Cardiac septum (tissue), 1 donor: Measurements from ENCODE around the gene PLOD2. TPM values are rescaled to one million over a fixed set of nuclear protein-coding genes. Genes with fewer than 3 reads are reported as not detected.

ENCODE experiments used
- DNase-seq: peaks from one replicate; pipeline ENCODE4 v3.0.0-alpha.2; 2020; ENCODE audit warnings: low spot score
- intact Hi-C: fragments of 100-400 bp; cut with DNase I; formaldehyde crosslinking; loops from one replicate; pipeline ENCODE4 v1.14.0; 2022
- total RNA-seq: library from RNA; stranded (reverse); fragmentation: NEBNext Ultra II Directional; extraction: Animal tissue kit (Norgen Biotek cat#: 25700); gene quantifications from one replicate; pipeline ENCODE4 v1.2.1, GENCODE V29; 2021
- donor health status: DM: no; HTN: no; CAD: no.

PLOD2 gene
- total RNA-seq, 1 donor from 2014 or later = 27.3 TPM

DNA sequence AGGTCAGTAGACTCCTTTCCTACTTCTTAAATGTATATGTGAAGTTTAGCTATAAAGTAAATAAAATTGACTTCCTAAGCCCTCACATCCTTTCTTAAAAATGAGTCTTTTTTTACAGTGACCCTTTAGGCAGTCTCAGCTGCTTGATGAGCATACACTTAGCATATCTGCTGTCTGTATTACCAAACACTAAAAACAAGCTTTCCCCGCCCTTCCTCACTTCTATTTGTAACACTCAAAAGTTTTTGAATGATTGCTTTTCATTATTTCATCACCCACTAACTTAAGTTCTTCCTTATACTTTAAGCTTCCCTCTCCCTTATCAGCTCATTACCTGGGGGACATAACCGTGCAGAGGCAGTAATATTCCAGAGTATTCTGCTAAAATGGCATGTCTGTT is 89.4 kb downstream of the PLOD2 start:
- intact Hi-C loops = loop anchor here (5.0 kb wide), 1 partner anchor 91 kb away; the partner anchor contains the start of gene PLOD2
- DNase-seq = no peak

GRCh38 chr3:146067048-146067447 is 93.9 kb downstream of the PLOD2 start:
- DNase-seq = no peak
- intact Hi-C loops = loop anchor here (10.0 kb wide), 1 partner anchor 508 kb away; no protein-coding TSS in a partner anchor

- DNase-seq = no peak
- intact Hi-C loops = loop anchor here (2.0 to 10.0 kb wide), 2 partner anchors 261 to 509 kb away; no protein-coding TSS in a partner anchor
Measured at GRCh38 chr3:146065573-146066006, 95.4 kb downstream of the PLOD2 start.

DNA sequence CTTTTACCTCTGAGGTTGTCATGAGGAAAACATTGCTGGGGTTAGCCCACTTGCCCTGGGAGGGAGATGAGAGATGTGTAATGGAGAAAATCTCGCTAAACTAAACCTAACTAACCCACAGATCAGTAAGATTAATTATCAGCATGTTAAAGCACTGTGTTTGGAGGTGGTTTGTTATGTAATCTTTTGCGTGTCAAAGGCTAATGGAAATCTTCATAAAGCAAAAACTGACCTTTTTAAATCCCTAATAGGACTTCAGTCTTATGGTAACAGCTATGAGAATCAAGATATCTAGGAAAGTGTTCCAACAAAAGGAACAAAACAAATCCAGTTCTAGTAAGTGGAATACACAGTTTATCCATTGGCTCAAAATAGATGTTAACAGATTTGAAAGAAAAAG is 102.7 kb downstream of the PLOD2 start:
- intact Hi-C loops = no loop called here
- DNase-seq = no peak

DNA sequence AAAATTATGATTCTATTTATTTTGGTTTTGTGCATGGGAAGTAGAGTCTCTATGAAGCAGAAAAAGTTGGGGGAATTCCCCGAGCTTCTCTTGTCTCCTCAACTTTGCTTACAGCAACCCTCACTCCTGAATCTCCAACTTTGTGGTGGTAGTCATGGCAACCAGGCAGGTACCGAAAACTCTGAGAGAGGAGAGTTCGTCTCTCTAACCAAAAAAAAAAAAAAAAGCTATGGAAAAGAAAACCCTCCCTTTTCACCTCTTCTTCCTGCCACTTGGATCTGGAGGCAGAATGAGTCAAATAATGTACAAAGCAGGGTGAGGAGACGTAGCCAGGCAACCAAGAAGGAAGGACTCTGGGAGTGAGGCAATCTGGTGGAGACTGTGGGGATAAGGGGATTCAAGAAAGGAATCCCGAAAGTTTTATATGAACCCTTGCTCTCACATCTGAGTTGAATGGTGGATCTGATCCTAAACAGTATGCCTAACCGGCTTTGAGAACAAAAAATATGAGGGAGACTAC is 108.1 kb downstream of the PLOD2 start:
- no peak for DNase-seq
- intact Hi-C loops = no loop called here

- no peak for DNase-seq
Measured at GRCh38 chr3:146052056-146052790, 108.8 kb downstream of the PLOD2 start.

DNA sequence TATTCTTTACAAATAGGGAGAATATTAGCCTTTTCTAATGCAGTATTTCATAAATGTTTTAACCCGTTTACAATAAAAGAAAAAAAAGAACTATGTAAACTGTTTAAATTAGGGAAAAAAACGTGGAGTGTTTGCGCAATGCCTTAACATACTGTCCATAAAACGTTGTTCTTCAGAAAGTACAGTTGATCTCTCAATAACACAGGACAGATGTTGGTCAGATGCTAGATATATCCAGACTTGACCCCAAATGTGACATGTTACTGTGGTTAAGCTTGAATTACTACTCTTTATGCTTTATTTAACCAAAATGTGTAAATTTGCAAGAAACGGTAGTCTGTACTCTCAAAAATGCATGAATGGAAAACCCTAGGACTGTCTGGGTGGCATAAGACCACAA is 110.3 kb downstream of the PLOD2 start:
- intact Hi-C loops = no loop called here
- DNase-seq = no peak

More at GRCh38 chr3:146052056-146052790, 108.8 kb downstream of the PLOD2 start:
- intact Hi-C loops = no loop called here

DNA sequence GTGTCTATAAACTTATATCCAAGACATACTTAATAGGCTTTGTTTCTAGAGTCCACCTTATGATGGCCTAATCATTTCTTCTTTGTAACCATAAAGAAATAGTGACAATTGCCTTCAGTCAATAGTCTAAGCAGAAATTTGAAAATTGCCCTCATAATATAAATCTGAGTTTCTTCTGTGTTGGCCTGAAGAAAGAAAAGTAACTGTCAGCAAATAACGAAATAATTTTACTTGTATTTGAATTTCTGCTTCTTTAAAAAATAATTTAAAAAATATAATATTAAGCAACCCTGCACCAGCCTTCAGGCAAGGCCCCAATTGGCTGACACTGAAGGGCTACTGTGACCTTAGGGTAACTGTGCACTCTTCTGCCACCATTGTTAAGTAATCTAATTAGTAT is 113.5 kb downstream of the PLOD2 start:
- intact Hi-C loops = no loop called here
- no peak for DNase-seq

- DNase-seq = no peak
- intact Hi-C loops = no loop called here
Measured at GRCh38 chr3:146044046-146044445, 116.9 kb downstream of the PLOD2 start.

- no peak for DNase-seq
- intact Hi-C loops = no loop called here
Measured at GRCh38 chr3:146040630-146041029, 120.4 kb downstream of the PLOD2 start.

- DNase-seq = no peak
- intact Hi-C loops = no loop called here
Measured at GRCh38 chr3:146037697-146038096, 123.3 kb downstream of the PLOD2 start.

DNA sequence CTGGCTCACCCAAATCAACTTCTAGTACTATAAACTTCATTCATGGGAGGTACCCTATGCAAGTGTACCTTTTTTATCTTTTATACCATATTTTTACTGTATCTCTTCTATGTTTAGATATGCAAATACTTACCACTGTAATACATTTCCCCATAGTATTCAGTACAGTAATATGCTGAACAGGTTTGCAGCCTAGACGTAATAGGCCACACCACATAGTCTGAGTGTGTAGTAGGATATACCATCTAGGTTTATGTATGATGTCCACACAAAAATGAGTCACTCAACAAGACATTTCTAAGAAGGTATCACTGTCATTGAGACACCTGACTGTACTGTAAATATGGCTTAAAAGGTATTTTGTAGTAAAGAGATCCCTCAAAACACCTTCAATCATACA is 124.7 kb downstream of the PLOD2 start:
- intact Hi-C loops = no loop called here
- DNase-seq = no peak

GRCh38 chr3:146035366-146035765 is 125.6 kb downstream of the PLOD2 start:
- intact Hi-C loops = no loop called here
- DNase-seq = no peak

- intact Hi-C loops = no loop called here
- DNase-seq = no peak
Measured at GRCh38 chr3:146033950-146034349, 127.0 kb downstream of the PLOD2 start.

DNA sequence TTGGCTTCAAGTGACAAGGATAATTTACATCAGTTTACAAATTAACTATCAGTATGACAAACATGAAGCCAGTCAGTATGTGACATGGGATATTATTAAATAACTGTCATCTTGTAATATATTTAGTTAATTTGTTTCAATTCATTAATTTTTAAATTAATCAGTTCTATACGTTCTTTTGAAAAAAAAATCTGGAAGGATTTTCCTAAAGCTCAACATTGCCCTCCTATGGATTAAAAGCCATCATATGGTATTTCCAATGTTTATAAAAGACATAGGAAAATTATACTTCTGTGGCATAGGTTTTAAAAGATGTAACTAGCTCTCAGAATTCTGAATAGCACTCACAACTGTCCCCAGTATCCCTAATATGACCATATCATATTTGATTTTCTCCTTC is 134.4 kb downstream of the PLOD2 start:
- no peak for DNase-seq
- intact Hi-C loops = no loop called here

DNA sequence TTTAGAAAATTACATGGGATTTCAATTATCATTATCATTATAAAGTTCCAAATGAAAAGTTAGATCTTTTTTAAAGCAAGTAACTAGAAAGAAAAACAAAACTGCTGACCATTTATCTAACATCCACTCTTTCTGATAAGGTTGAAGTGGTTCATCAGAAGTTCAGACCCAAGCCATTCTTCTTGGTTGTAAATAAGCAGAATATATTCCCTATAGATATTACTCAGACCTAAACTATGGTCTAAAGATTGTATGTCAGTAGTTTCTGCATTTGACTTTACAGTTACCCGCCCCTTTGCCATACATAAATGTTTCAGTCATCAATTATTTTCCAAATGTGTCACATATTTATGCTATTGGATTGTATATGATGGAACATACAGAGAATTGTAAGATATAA is 136.7 kb downstream of the PLOD2 start:
- no peak for DNase-seq
- intact Hi-C loops = no loop called here

DNA sequence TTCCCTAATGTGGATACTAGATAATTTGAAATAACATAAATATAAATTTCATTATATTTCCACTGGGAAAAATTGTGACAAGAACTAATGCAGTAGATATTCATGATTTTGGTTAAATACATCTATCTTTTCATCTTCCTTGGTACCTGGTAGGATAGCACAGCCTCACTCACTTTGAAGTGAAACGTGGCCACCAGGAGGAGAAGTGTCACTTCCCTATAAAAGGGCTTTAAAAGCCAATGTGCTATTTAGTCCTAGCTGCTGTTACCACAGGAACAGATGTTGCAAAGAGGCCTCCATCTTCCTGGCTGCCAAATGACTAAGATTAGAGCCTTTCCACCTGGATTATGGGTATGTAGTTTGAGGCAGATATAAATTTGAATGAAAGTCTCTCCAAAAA is 140.0 kb downstream of the PLOD2 start:
- no peak for DNase-seq
- intact Hi-C loops = no loop called here

DNA sequence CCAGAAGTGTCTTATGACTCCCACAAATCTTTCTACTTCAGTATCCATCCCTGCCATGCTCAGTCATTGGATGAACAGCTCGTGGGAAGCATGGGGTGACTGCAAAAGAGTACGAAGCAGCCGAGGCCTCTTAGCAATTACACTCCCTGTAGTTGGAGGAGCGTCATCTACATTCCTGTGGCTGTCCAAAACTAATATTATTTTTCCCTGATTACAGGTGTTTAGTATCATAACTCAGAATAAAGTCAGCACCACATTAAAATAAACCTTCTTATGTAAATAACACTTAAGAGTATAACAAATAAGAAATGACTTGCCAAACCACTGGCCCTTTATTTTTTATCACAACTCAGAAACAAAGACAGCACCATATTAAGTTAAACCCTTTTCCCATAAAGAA is 141.5 kb downstream of the PLOD2 start:
- intact Hi-C loops = no loop called here
- no peak for DNase-seq
